Body of pancreas (tissue), 4 donors: ENCODE results near the gene RUFY3. TPM values are rescaled to one million over a fixed set of nuclear protein-coding genes. Genes with fewer than 3 reads are reported as not detected.
"Not testable (repeated sequence)": the region's sequence is repeated elsewhere in the genome, so short reads cannot be mapped to it uniquely, and the experiment has no call there.

Experiments
- ATAC-seq: fragments of 150-250 bp; one replicate; pipeline ENCODE4 v1.9.1; 2016
- DNase-seq, 4 donors: peaks; one replicate each; pipeline ENCODE4 v3.0.0-alpha.2; 2019
- H3K27ac ChIP-seq, 4 donors: fragments of 200-600 bp; sonication (generic); 1 replicate in 3 of 4; 2 replicates in 1 of 4; pipeline versions ENCODE4 v1.5.1 to v1.6.1; 2016 to 2019; ENCODE audit warnings: mild to moderate bottlenecking in 1 of 4, mixed read lengths in 1 of 4, moderate library complexity in 1 of 4
- H3K27me3 ChIP-seq, 2 donors: fragments of 200-600 bp; sonication (generic); one replicate each; pipeline ENCODE4 v1.6.0; 2016; ENCODE audit warnings: mild to moderate bottlenecking in 1 of 2
- H3K36me3 ChIP-seq, 2 donors: fragments of 200-600 bp; sonication (generic); replicated peaks in 1 of 2; 2 replicates each; pipeline ENCODE4 v1.5.1; 2016; ENCODE audit warnings: low read depth in 2 of 2; ENCODE audit not compliant: insufficient read depth in 1 of 2
- H3K4me1 ChIP-seq: fragments of 200-600 bp; sonication (generic); one replicate; pipeline ENCODE4 v1.6.0; 2016
- H3K4me3 ChIP-seq, 2 donors: fragments of 200-600 bp; sonication (generic); 1 replicate in 1 of 2; 2 replicates in 1 of 2; pipeline ENCODE4 v1.5.1; 2016 to 2019
- H3K9me3 ChIP-seq, 3 donors: fragments of 200-600 bp; sonication (generic); 1 replicate in 2 of 3; 2 replicates in 1 of 3; pipeline ENCODE4 v1.5.1; 2016
- POLR2A ChIP-seq, 3 donors: fragments of 450-650 bp; IDR thresholded peaks; one replicate each; pipeline ENCODE4 v1.6.1; 2016; ENCODE audit warnings: antibody characterized with exemption in 3 of 3, mild to moderate bottlenecking in 2 of 3
- whole genome bisulfite sequencing, 2 donors: methylation state at CpG; one replicate each; pipeline ENCODE4 v1.1.5; 2017; 5-methylcytosine and 5-hydroxymethylcytosine counted together
- intact Hi-C: fragments of 100-400 bp; cut with DNase I; formaldehyde crosslinking; loops from one replicate; pipeline ENCODE4 v1.15.1; 2023
- total RNA-seq, 2 donors: library from RNA; depleted of rRNA; stranded (reverse); fragments of >200 nt; gene quantifications; one replicate each; pipeline ENCODE4 v1.1.0, GENCODE V29; 2016
- TF ChIP-seq, protein P1 (sequence below), 7 experiments: fragments of 450-650 bp in 4 of 7; fragments of 200-600 bp in 3 of 7; sonication (generic) in 3 of 7; IDR thresholded peaks; one replicate each; pipeline ENCODE4 v1.5.1; 2016 to 2019; ENCODE audit warnings: antibody characterized with exemption in 7 of 7

The RUFY3 gene
- total RNA-seq, 2 donors from 2014 or later: 46.4 to 62.6 TPM

- Histone ChIP-seq H3K4me1 (no peaks in the 10 kb centered on the region), H3K4me3 (no peak overlapping the region), H3K36me3 (no peaks in the 10 kb centered on the region), H3K27ac (no peak overlapping the region), H3K9me3 (no peaks in the 10 kb centered on the region), H3K27me3 (no peaks in the 10 kb centered on the region)
- TF ChIP-seq, protein P1, sequence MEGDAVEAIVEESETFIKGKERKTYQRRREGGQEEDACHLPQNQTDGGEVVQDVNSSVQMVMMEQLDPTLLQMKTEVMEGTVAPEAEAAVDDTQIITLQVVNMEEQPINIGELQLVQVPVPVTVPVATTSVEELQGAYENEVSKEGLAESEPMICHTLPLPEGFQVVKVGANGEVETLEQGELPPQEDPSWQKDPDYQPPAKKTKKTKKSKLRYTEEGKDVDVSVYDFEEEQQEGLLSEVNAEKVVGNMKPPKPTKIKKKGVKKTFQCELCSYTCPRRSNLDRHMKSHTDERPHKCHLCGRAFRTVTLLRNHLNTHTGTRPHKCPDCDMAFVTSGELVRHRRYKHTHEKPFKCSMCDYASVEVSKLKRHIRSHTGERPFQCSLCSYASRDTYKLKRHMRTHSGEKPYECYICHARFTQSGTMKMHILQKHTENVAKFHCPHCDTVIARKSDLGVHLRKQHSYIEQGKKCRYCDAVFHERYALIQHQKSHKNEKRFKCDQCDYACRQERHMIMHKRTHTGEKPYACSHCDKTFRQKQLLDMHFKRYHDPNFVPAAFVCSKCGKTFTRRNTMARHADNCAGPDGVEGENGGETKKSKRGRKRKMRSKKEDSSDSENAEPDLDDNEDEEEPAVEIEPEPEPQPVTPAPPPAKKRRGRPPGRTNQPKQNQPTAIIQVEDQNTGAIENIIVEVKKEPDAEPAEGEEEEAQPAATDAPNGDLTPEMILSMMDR (IDR thresholded peaks at IDR 0.05): no peak
- TF ChIP-seq POLR2A (IDR thresholded peaks at IDR 0.05): no peak
- intact Hi-C loops: no loop called here
- ATAC-seq (no peak), DNase-seq (no peak)
Measured at GRCh38 chr4:70680934-70681333, 40.8 kb upstream of the RUFY3 start.

- Histone ChIP-seq H3K9me3 (no peaks in the 10 kb centered on the region), H3K36me3 (no peaks in the 10 kb centered on the region), H3K4me1 (no peaks in the 10 kb centered on the region), H3K27me3 (no peaks in the 10 kb centered on the region), H3K4me3 (no peak overlapping the region), H3K27ac (no peak overlapping the region)
- ATAC-seq (no peak), DNase-seq (no peak)
- TF ChIP-seq, protein P1 (IDR thresholded peaks at IDR 0.05): no peak
- TF ChIP-seq POLR2A (IDR thresholded peaks at IDR 0.05): no peak
- intact Hi-C loops: no loop called here
Measured at GRCh38 chr4:70681704-70682103, 40.1 kb upstream of the RUFY3 start.

- H3K4me3 ChIP-seq, intact Hi-C loops, H3K4me1 ChIP-seq, H3K27me3 ChIP-seq, DNase-seq, H3K36me3 ChIP-seq, H3K9me3 ChIP-seq, ATAC-seq, H3K27ac ChIP-seq: not testable (repeated sequence)
- 76 to 84% methylated on average over 3 of the region's 3 CpGs for WGBS, 2 donors
Measured at GRCh38 chr4:70682142-70682541, 39.6 kb upstream of the RUFY3 start.

- peak in 3 of 4 donors; percentile 25 to 29 (median 26) for DNase-seq
- Histone ChIP-seq H3K4me3 (peak overlapping the region; percentile 44 to 69), H3K4me1 (peaks cover 32% of the 10 kb centered on the region), H3K27me3 (no peaks in the 10 kb centered on the region), H3K27ac (peak overlapping the region; percentile 88 to 96 (median 90)), H3K36me3 (peaks cover 0 to 2% of the 10 kb centered on the region in 2 donors), H3K9me3 (no peaks in the 10 kb centered on the region)
- intact Hi-C loops: no loop called here
- no peak for ATAC-seq
- TF ChIP-seq POLR2A (IDR thresholded peaks at IDR 0.05): no peak
- TF ChIP-seq, protein P1 (IDR thresholded peaks at IDR 0.05): no peak
- 60 to 66% methylated on average over 13 of the region's 13 CpGs for WGBS, 2 donors
Measured at GRCh38 chr4:70687392-70687791, 34.4 kb upstream of the RUFY3 start.

DNA sequence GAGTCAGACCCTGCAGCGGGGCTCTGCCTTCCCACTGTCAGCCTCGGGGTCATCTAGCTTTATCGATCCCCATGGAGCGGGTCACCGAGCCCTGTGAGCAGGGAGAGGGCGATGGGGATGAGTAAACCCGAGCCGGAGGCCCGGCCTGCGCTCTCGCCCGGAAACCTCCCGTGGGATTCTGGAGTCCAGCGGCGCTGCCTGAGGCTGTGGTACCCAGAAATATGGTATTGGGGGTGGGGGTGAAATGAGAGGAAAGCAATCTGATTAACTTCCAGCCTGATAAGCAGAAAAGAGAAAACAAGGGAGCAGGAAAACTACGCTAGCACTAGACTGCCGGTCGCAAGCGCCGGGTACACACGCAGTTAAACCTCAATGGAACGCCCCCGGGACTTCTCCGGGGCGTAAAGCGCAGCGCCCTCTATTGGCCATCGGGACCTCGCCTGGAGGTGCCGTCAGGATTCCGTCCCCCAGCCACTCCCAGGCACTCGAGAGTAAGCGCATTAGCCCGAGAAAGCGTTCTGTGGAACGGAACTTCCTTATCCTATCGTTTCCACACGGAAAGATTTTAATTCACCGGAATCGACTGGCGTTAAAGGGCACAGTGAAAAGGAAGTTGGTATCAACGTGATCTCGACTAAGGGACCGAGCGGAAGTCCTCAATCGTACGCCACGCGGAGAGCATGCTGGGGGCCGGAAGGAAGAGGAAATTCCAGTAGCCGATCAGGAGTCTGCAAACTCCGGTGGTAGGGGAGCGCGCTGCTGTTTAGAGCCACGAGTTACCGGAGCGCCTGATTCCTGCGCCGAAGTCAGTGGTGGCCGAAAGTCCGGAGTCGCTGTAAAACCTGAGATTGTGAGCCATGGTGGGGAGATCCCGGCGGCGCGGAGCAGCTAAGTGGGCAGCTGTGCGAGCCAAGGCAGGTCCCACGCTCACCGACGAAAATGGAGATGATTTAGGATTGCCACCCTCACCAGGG, 33.7 kb upstream of the RUFY3 start, which contains the start of gene UTP3:
Gene UTP3 (plus strand): TSS at position 712 of the 974 bp plus-strand sequence. CDS start 146 bp downstream, at position 858.
- peak within 1 kb of the TSS; percentile 88 to 96 (median 90) for H3K27ac ChIP-seq
- H3K4me1 ChIP-seq: peaks cover 34% of the 10 kb centered on the region
- intact Hi-C loops: no loop called here
- H3K4me3 ChIP-seq: peak within 1 kb of the TSS; percentile 59 to 92
- ATAC-seq: peak; percentile 97
- peaks cover 0 to 2% of the 10 kb centered on the region in 2 donors for H3K36me3 ChIP-seq
- no peaks in the 10 kb centered on the region for H3K27me3 ChIP-seq
- DNase-seq: peak; percentile 95 to 97 (median 96)
- TF ChIP-seq, protein P1 (IDR thresholded peaks at IDR 0.05): peak; percentile 90 to 99 (median 98)
- peak; percentile 53 to 89 (median 85) for TF ChIP-seq POLR2A (IDR thresholded peaks at IDR 0.05)
- no peaks in the 10 kb centered on the region for H3K9me3 ChIP-seq
- 0 to 1% methylated on average over 51 to 70 of the region's 70 CpGs for WGBS, 2 donors
